ENCODE results near the gene MTRF1L. TPM values are rescaled to one million over a fixed set of nuclear protein-coding genes. Genes with fewer than 3 reads are reported as not detected.

The MTRF1L gene
- total and polyA plus RNA-seq, 2 of the 8 experiments (the other 6 are each of a cell fraction or from before 2014, with no cell fraction given), result 4.5 to 26.5 TPM

- H3K4me2 ChIP-seq (ENCODE audit: insufficient read depth in 1 of 2, low read depth in 2 of 2, low read length in 2 of 2), result no peak overlapping the region
- H3K79me1 ChIP-seq (ENCODE audit: low read depth, low read length), result peaks cover 4% of the 10 kb centered on the region; the same call in 1 of the 2 replicates
- peaks cover 3 to 5% of the 10 kb centered on the region in 2 experiments for H4K20me1 ChIP-seq (replicated peaks in 1 of 2; ENCODE audit: control insufficient read depth in 1 of 2, insufficient read depth in 2 of 2, low read length in 2 of 2)
- H3K23me2 ChIP-seq (ENCODE audit: low read depth, low read length), result peaks cover 12% of the 10 kb centered on the region
- no peaks in the 10 kb centered on the region for H3K9me3 ChIP-seq (ENCODE audit: insufficient read depth in 2 of 2, low read depth in 1 of 2, low read length in 1 of 2)
- no peak overlapping the region for H3K14ac ChIP-seq (ENCODE audit: insufficient read length)
- H3K9ac ChIP-seq (replicated peaks in 1 of 4; ENCODE audit: extremely low read depth in 1 of 4, low read depth in 3 of 4, low read length in 3 of 4), result no peak overlapping the region
- no peak overlapping the region for H2BK5ac ChIP-seq (ENCODE audit: low read depth, low read length)
- FAIRE-seq (no peak), DNase-seq (ENCODE audit: low read depth in 1 of 2, low spot score in 2 of 2) (no peak)
- CTCF ChIA-PET (ENCODE audit: partially characterized antibody), result interaction anchor here (1.2 to 2.1 kb wide), 3 partner anchors 15 to 23 kb away, joined by 3 to 9 read pairs (median 3); no protein-coding TSS in a partner anchor
- H4K8ac ChIP-seq (ENCODE audit: extremely low read depth, insufficient read depth, low read length), result no peak overlapping the region
- H3K27me3 ChIP-seq (replicated peaks in 1 of 4; ENCODE audit: control insufficient read depth in 3 of 4, extremely low read depth in 1 of 4, insufficient read depth in 3 of 4, low read length in 3 of 4), result no peaks in the 10 kb centered on the region
- H3K23ac ChIP-seq (ENCODE audit: insufficient read length), result no peak overlapping the region
- no peak overlapping the region for H3K56ac ChIP-seq (replicated peaks; ENCODE audit: insufficient read length, low read depth, low read length)
- peaks cover 12 to 69% of the 10 kb centered on the region in 2 experiments for H3K79me2 ChIP-seq (ENCODE audit: control insufficient read depth in 1 of 2, insufficient read depth in 2 of 2, low read length in 2 of 2)
- H4K91ac ChIP-seq (replicated peaks; ENCODE audit: insufficient read length, low read length), result no peak overlapping the region
- POLR2A ChIA-PET (ENCODE audit: partially characterized antibody), result interaction anchor here (0.5 to 8.8 kb wide), 3 partner anchors 8 to 394 kb away, joined by 3 to 103 read pairs (median 8); partner anchors contain the start of gene FBXO5
- no peak overlapping the region for H2BK12ac ChIP-seq (ENCODE audit: low read depth, low read length)
- H2AFZ ChIP-seq (ENCODE audit: low read length), result no peak overlapping the region
- 0 out of 8 replicates have a peak overlapping the region, but pooled peaks of 1 of the 4 experiments have one; percentile 100 for H3K4me3 ChIP-seq (ENCODE audit: extremely low read depth in 1 of 4, insufficient read depth in 2 of 4, low read depth in 3 of 4, low read length in 4 of 4)
- no peak overlapping the region for H3K4ac ChIP-seq (replicated peaks; ENCODE audit: insufficient read length, low read depth, low read length)
- no peak overlapping the region for H2BK20ac ChIP-seq (ENCODE audit: low read length)
- no peak overlapping the region for H2BK15ac ChIP-seq (ENCODE audit: low read length)
- no peak overlapping the region for H3K18ac ChIP-seq (ENCODE audit: extremely low read depth, low read length)
- H2AK5ac ChIP-seq (ENCODE audit: low read depth, low read length), result no peak overlapping the region
- no peak overlapping the region for H3K27ac ChIP-seq (ENCODE audit: low read depth, low read length)
- H2BK120ac ChIP-seq (replicated peaks; ENCODE audit: low read depth, low read length), result no peak overlapping the region
- peaks cover 0 to 3% (median 1%) of the 10 kb centered on the region in 4 experiments; a peak in 2 of 7 replicates for H3K4me1 ChIP-seq (replicated peaks in 1 of 4; ENCODE audit: control insufficient read depth in 3 of 4, insufficient read depth in 4 of 4, low read length in 3 of 4)
- H3K36me3 ChIP-seq (ENCODE audit: control insufficient read depth in 2 of 4, insufficient read depth in 4 of 4, low read length in 3 of 4), result peaks cover 0 to 23% (median 7%) of the 10 kb centered on the region in 4 experiments; a peak in 5 of 8 replicates
- H4K5ac ChIP-seq (ENCODE audit: insufficient read length, low read depth, low read length), result no peak overlapping the region
- TF ChIP-seq POU5F1 (IDR thresholded peaks at IDR 0.05; ENCODE audit: low read depth, low read length), result no peak
- no peak for TF ChIP-seq HDAC6 (IDR thresholded peaks at IDR 0.05; ENCODE audit: low read depth, low read length)
- no peak for TF ChIP-seq CBX8 (IDR thresholded peaks at IDR 0.05; ENCODE audit: borderline replicate concordance, low read depth, low read length)
- TF ChIP-seq, protein P1, sequence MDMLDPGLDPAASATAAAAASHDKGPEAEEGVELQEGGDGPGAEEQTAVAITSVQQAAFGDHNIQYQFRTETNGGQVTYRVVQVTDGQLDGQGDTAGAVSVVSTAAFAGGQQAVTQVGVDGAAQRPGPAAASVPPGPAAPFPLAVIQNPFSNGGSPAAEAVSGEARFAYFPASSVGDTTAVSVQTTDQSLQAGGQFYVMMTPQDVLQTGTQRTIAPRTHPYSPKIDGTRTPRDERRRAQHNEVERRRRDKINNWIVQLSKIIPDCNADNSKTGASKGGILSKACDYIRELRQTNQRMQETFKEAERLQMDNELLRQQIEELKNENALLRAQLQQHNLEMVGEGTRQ (IDR thresholded peaks at IDR 0.05; ENCODE audit: low read length), result no peak
- TF ChIP-seq, protein P2, sequence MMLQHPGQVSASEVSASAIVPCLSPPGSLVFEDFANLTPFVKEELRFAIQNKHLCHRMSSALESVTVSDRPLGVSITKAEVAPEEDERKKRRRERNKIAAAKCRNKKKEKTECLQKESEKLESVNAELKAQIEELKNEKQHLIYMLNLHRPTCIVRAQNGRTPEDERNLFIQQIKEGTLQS (IDR thresholded peaks at IDR 0.05; ENCODE audit: insufficient read depth, low read depth, low read length), result no peak
- no peak for TF ChIP-seq SIRT6 (IDR thresholded peaks at IDR 0.05; ENCODE audit: low read length)
Observed at GRCh38 chr6:153000243-153000642, 2.3 kb downstream of the MTRF1L start.

All from H1 (cell line).